ENCODE measurements around the gene LSM10.

LSM10 gene

DNA sequence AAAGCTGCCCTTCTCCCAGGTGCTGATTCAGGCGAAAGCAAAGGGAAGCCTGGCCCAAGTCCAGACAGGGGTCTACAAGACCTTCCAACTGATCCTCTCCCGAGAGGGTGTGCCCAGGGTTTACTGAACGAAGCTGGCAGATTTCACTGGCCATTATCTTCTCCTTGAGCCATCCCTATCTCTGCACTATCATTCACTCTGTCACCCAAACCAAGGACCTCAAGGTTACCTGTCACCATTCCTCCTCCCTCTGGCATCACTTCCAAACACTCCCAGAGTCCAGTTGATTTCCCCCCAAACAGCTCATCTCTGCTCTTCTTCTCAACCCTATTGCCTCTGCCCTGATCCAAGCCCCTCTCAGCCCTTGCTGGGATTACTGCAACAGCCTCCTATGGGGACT lies 16.9 kb downstream of the LSM10 start:
- H3K79me2 ChIP-seq (ENCODE audit: insufficient read depth, low read length) = peaks cover 80% of the 10 kb centered on the region
- no peak overlapping the region for H3K4me3 ChIP-seq (ENCODE audit: insufficient read depth, low read length, poor library complexity, severe bottlenecking)
- 0 out of 2 replicates have a peak, but pooled peaks cover 3% of the 10 kb centered on the region for H3F3A ChIP-seq (ENCODE audit: insufficient read depth)
- no peaks in the 10 kb centered on the region for H3K9me2 ChIP-seq (replicated peaks; ENCODE audit: insufficient read depth, low read length)
- peaks cover 3% of the 10 kb centered on the region; the same call in 1 of the 2 replicates for H4K20me1 ChIP-seq (ENCODE audit: low read depth, low read length)
- H2AFZ ChIP-seq (ENCODE audit: low read depth, low read length, severe bottlenecking) = no peak overlapping the region
- TF ChIP-seq, protein P1, sequence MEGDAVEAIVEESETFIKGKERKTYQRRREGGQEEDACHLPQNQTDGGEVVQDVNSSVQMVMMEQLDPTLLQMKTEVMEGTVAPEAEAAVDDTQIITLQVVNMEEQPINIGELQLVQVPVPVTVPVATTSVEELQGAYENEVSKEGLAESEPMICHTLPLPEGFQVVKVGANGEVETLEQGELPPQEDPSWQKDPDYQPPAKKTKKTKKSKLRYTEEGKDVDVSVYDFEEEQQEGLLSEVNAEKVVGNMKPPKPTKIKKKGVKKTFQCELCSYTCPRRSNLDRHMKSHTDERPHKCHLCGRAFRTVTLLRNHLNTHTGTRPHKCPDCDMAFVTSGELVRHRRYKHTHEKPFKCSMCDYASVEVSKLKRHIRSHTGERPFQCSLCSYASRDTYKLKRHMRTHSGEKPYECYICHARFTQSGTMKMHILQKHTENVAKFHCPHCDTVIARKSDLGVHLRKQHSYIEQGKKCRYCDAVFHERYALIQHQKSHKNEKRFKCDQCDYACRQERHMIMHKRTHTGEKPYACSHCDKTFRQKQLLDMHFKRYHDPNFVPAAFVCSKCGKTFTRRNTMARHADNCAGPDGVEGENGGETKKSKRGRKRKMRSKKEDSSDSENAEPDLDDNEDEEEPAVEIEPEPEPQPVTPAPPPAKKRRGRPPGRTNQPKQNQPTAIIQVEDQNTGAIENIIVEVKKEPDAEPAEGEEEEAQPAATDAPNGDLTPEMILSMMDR (IDR thresholded peaks at IDR 0.05; ENCODE audit: insufficient read depth, low read length, poor library complexity, severe bottlenecking) = no peak
- no peak for TF ChIP-seq EZH2phosphoT487 (conservative IDR thresholded peaks at IDR 0.05; ENCODE audit: low read length)
- no peaks in the 10 kb centered on the region for H3K27me3 ChIP-seq (ENCODE audit: low read length)
- no peak overlapping the region for H3K27ac ChIP-seq (ENCODE audit: low read depth, low read length)
- H3K9ac ChIP-seq (ENCODE audit: low read length) = no peak overlapping the region
- no peaks in the 10 kb centered on the region for H3K36me3 ChIP-seq (ENCODE audit: low read length)
- H3K4me2 ChIP-seq (ENCODE audit: low read depth, low read length, poor library complexity, severe bottlenecking) = no peak overlapping the region
- no peaks in the 10 kb centered on the region for H3K9me3 ChIP-seq (ENCODE audit: insufficient read depth, low read length)

DNA sequence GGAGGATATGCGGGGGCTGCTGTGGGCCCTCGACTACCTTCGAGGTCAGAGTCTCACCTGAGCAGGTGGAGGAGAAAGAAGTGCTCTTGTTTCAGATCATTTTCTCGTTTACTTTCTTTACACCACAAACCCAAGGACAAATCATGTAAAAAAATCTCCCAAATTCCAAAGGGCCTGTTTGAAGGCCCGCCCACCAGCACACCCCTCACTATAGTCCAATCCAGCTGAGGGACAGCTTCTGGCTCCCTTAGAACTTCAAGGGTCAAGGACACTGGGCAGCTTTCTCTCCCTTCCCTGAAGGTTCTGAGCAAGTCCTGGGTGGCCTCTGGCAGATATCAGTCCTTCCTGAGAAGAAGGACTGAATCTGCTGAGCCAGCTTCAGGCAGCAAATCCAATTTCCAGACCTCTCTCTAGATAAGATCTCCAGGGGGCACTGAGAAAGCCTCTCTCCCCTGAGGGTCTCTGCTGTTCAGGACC lies 17.5 kb downstream of the LSM10 start:
- peaks cover 3% of the 10 kb centered on the region; the same call in 1 of the 2 replicates for H4K20me1 ChIP-seq (ENCODE audit: low read depth, low read length)
- no peak overlapping the region for H3K4me2 ChIP-seq (ENCODE audit: low read depth, low read length, poor library complexity, severe bottlenecking)
- H3K9ac ChIP-seq (ENCODE audit: low read length) = no peak overlapping the region

DNA sequence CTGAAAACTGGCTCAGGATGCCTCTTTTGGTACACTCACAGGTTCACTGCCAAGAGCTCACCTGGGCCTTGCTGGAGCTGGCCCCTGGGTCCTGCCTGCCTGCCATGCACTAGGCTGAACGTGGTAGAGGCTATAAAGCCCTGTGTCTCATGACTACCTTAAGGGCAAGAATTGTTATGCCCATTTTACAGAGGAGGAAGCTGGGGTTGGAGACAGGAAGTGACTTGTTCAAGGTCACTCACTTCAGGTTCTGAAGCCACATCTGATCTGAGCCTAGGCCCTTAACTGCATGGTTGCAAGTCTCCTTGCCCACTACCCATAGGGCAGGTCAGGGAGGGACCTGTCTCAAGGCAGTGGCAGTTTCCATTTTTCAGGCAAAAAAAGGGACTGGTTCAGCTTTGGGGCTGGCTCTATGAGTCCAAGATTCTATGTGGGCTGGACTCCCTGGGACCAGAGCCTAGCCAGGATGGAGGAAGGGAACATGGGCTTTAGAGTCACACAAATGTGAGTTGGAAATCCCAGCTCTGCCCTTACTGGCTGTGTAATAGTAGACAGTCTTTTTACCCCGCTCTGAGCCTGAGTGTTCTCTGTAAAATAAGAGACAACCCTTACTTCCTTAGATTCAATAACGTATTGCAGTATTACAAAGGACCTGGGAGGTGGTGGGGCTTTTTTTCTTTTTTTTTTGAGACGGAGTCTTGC lies 19.8 kb downstream of the LSM10 start:
- H4K20me1 ChIP-seq (ENCODE audit: low read depth, low read length) = no peaks in the 10 kb centered on the region
- no peaks in the 10 kb centered on the region for H3K9me2 ChIP-seq (replicated peaks; ENCODE audit: insufficient read depth, low read length)
- no peak overlapping the region for H3K4me2 ChIP-seq (ENCODE audit: low read depth, low read length, poor library complexity, severe bottlenecking)
- no peak for TF ChIP-seq EZH2phosphoT487 (conservative IDR thresholded peaks at IDR 0.05; ENCODE audit: low read length)
- TF ChIP-seq, protein P1 (IDR thresholded peaks at IDR 0.05; ENCODE audit: insufficient read depth, low read length, poor library complexity, severe bottlenecking) = no peak
- peak overlapping the region; percentile 58 for H3K27ac ChIP-seq (ENCODE audit: low read depth, low read length)
- H3K27me3 ChIP-seq (ENCODE audit: low read length) = no peaks in the 10 kb centered on the region
- peak overlapping the region; percentile 0; the same call in 1 of the 2 replicates for H3K9ac ChIP-seq (ENCODE audit: low read length)
- H3K79me2 ChIP-seq (ENCODE audit: insufficient read depth, low read length) = peaks cover 78% of the 10 kb centered on the region
- H3F3A ChIP-seq (ENCODE audit: insufficient read depth) = 0 out of 2 replicates have a peak, but pooled peaks cover 2% of the 10 kb centered on the region
- H3K4me3 ChIP-seq (ENCODE audit: insufficient read depth, low read length, poor library complexity, severe bottlenecking) = no peak overlapping the region
- no peaks in the 10 kb centered on the region for H3K36me3 ChIP-seq (ENCODE audit: low read length)
- H3K9me3 ChIP-seq (ENCODE audit: insufficient read depth, low read length) = no peaks in the 10 kb centered on the region
- H2AFZ ChIP-seq (ENCODE audit: low read depth, low read length, severe bottlenecking) = no peak overlapping the region

More for the DNA sequence above, 17.5 kb downstream of the LSM10 start:
- Histone ChIP-seq H3K9me2 (replicated peaks; ENCODE audit: insufficient read depth, low read length) (no peaks in the 10 kb centered on the region), H3K27ac (ENCODE audit: low read depth, low read length) (no peak overlapping the region), H3F3A (ENCODE audit: insufficient read depth) (0 out of 2 replicates have a peak, but pooled peaks cover 3% of the 10 kb centered on the region), H3K36me3 (ENCODE audit: low read length) (no peaks in the 10 kb centered on the region), H3K27me3 (ENCODE audit: low read length) (no peaks in the 10 kb centered on the region), H2AFZ (ENCODE audit: low read depth, low read length, severe bottlenecking) (no peak overlapping the region), H3K4me3 (ENCODE audit: insufficient read depth, low read length, poor library complexity, severe bottlenecking) (no peak overlapping the region), H3K79me2 (ENCODE audit: insufficient read depth, low read length) (peaks cover 83% of the 10 kb centered on the region), H3K9me3 (ENCODE audit: insufficient read depth, low read length) (no peaks in the 10 kb centered on the region)
- TF ChIP-seq EZH2phosphoT487 (conservative IDR thresholded peaks at IDR 0.05; ENCODE audit: low read length) = no peak
- TF ChIP-seq, protein P1 (IDR thresholded peaks at IDR 0.05; ENCODE audit: insufficient read depth, low read length, poor library complexity, severe bottlenecking) = no peak

Data from SU-DHL-6 (cell line).